Ishikawa (cell line): ENCODE measurements around the gene KDM2B.

Source experiments
- CEBPB ChIP-seq: IDR thresholded peaks from 2 replicates; pipeline ENCODE4 v1.6.1; 2012
- CREB1 ChIP-seq: IDR thresholded peaks from 2 replicates; pipeline ENCODE4 v1.6.1; 2012; ENCODE audit warnings: low read depth
- EGR1 ChIP-seq: IDR thresholded peaks from 2 replicates; pipeline ENCODE4 v1.6.1; 2012
- EP300 ChIP-seq: IDR thresholded peaks from 2 replicates; pipeline ENCODE4 v1.6.1; 2012; ENCODE audit warnings: borderline replicate concordance
- FOXM1 ChIP-seq: IDR thresholded peaks from 2 replicates; pipeline ENCODE4 v1.6.1; 2012; ENCODE audit warnings: low read depth, borderline replicate concordance
- NFIC ChIP-seq: IDR thresholded peaks from 2 replicates; pipeline ENCODE4 v1.6.1; 2012
- RAD21 ChIP-seq: IDR thresholded peaks from 2 replicates; pipeline ENCODE4 v1.6.1; 2012; ENCODE audit warnings: low read depth
- REST ChIP-seq: IDR thresholded peaks from 2 replicates; pipeline ENCODE4 v1.6.1; 2012; ENCODE audit warnings: low read depth, mild to moderate bottlenecking
- TAF1 ChIP-seq: IDR thresholded peaks from 2 replicates; pipeline ENCODE4 v1.6.1; 2012; ENCODE audit warnings: low read depth, mild to moderate bottlenecking
- TCF12 ChIP-seq: IDR thresholded peaks from 2 replicates; pipeline ENCODE4 v1.6.1; 2012; ENCODE audit warnings: low read depth
- TEAD4 ChIP-seq: IDR thresholded peaks from 2 replicates; pipeline ENCODE4 v1.6.1; 2012
- USF1 ChIP-seq: IDR thresholded peaks from 2 replicates; pipeline ENCODE4 v1.6.1; 2012
- YY1 ChIP-seq: IDR thresholded peaks from 2 replicates; pipeline ENCODE4 v1.6.1; 2012; ENCODE audit warnings: low read depth
- ZBTB7A ChIP-seq: IDR thresholded peaks from 2 replicates; pipeline ENCODE4 v1.6.1; 2012; ENCODE audit warnings: low read depth
- TF ChIP-seq, protein P1 (sequence below): IDR thresholded peaks from 2 replicates; pipeline ENCODE4 v1.6.1; 2012

KDM2B gene

DNA sequence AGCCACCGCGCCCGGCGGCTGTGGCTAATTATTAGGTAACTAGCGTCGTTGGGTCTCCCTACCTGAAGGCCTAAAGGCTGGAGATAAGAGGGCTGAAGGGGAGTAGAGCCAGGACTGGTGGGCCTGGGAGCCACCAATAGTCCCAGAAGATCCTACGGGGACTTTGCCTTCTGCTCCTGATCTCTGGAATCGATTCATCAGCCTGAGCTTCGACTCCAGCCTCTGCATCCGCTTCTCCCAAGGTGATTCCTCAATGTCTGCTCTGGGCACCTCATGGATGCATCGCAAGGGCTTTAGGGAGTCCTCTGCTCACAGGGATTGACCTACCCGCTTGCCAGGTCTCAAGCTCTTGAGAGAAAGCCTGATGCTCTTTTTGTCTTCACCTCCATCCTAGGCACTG, 14.7 kb upstream of the KDM2B start:
- TF ChIP-seq YY1 (no peak), CEBPB (no peak), ZBTB7A (no peak), USF1 (no peak), TAF1 (no peak), CREB1 (no peak), EP300 (no peak), TCF12 (no peak), EGR1 (no peak), TEAD4 (no peak), RAD21 (no peak), NFIC (no peak), FOXM1 (no peak)
- TF ChIP-seq, protein P1, sequence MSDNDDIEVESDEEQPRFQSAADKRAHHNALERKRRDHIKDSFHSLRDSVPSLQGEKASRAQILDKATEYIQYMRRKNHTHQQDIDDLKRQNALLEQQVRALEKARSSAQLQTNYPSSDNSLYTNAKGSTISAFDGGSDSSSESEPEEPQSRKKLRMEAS: no peak

GRCh38 chr12:121592320-121592719, 11.5 kb upstream of the KDM2B start:
- TF ChIP-seq REST (no peak), YY1 (no peak), RAD21 (no peak), TEAD4 (no peak), TCF12 (no peak), CEBPB (no peak), EGR1 (no peak), NFIC (no peak), FOXM1 (no peak)
- TF ChIP-seq, protein P1: no peak

DNA sequence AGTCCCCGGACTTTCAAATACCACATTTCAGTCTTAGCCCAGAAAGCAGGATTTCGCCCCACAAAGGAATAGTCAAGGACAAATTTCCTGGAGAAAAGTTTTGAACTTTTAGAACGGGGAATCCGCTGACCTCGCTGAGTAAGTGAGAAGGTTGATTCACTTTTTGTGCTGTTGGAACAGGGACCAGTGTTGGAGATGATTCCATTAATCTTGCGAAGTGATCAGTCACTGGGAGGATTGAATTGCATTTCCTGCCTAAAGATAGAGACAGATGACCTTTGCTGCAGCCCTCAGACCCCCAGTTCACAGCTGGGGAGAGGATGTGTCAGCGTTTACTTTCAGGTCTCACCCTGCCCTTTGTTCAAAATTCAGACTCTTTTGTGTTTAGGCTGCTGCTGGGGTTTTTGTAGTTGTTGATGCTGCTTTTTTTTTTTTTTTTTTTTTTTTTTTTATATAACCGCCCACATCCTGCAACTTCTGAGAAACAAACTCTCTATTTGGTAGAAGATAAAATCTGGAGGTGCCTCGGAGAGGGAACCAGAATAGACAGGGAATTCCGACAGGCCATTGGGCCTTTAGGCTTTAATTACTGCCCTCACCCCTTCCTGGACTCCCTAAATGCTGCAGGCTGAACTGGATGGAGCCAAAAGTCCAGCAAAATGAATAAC, 9.8 kb upstream of the KDM2B start:
- TF ChIP-seq USF1: no peak
- TF ChIP-seq RAD21: no peak
- no peak for TF ChIP-seq TCF12
- no peak for TF ChIP-seq CREB1
- TF ChIP-seq ZBTB7A: no peak
- TF ChIP-seq EGR1: no peak
- TF ChIP-seq REST: no peak
- no peak for TF ChIP-seq TEAD4
- TF ChIP-seq, protein P1: no peak
- no peak for TF ChIP-seq YY1

DNA sequence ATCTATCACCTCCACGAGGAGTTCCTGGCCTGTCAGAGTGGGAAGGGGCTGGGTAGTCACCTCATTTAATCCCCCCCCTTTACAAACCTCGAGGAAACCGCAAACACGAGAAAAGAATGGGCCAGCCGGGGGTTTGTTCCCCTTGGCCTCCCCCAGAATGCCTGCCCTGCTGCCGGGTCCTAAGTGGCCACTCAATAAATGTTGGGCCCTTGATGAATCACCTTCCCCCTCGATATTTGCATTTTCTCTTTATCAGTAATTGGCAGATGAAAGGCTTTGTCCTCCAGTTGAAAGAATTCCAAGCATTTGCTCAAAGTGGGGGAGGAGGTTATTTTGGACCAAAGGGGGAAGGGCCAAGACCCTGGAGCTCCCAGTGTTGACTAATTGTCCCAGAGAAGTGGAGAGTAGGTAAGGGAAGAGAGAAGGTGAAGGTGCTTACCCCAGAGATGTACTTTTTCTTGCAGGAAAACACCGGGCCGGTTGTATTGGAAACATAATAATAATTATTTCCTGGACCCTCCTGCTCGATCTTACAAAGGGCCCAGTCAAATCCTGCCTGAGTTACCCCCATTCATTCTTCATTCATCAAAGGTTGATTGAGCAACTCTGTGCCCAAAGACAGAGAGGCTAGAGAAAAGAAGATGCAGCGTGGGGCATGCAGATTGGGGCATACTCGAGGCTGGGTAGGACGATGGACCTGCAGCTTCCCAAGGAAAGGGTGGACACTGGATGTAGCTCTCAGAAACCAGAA, 1.9 kb upstream of the KDM2B start:
- no peak for TF ChIP-seq CREB1
- no peak for TF ChIP-seq EP300
- TF ChIP-seq, protein P1: no peak
- no peak for TF ChIP-seq TEAD4
- TF ChIP-seq USF1: no peak
- TF ChIP-seq FOXM1: no peak
- TF ChIP-seq RAD21: no peak
- TF ChIP-seq YY1: no peak
- TF ChIP-seq NFIC: no peak
- no peak for TF ChIP-seq CEBPB
- no peak for TF ChIP-seq ZBTB7A
- TF ChIP-seq EGR1: no peak
- TF ChIP-seq REST: no peak
- no peak for TF ChIP-seq TAF1
- TF ChIP-seq TCF12: no peak
